HUES48 (cell line): Measurements from ENCODE around the gene LONP2.
"Not testable (repeated sequence)": the region's sequence is repeated elsewhere in the genome, so short reads cannot be mapped to it uniquely, and the experiment has no call there.

Experiments used
- H3K27ac ChIP-seq: one replicate; pipeline ENCODE4 v1.7.0; 2013; ENCODE audit warnings: low read depth, low read length, inconsistent platforms
- H3K27me3 ChIP-seq: 2 replicates; pipeline ENCODE4 v1.6.1; 2013; ENCODE audit warnings: mild to moderate bottlenecking, low read length; ENCODE audit not compliant: control insufficient read depth, insufficient read depth
- H3K36me3 ChIP-seq: 2 replicates; pipeline ENCODE4 v1.6.1; 2013; ENCODE audit warnings: low read length; ENCODE audit not compliant: control insufficient read depth, insufficient read depth
- H3K4me1 ChIP-seq: 2 replicates; pipeline ENCODE4 v1.6.1; 2013; ENCODE audit warnings: mild to moderate bottlenecking, low read length; ENCODE audit not compliant: control insufficient read depth, insufficient read depth
- H3K4me3 ChIP-seq: 2 replicates; pipeline ENCODE4 v1.5.1; 2013; ENCODE audit warnings: mild to moderate bottlenecking, low read depth, low read length
- H3K9ac ChIP-seq: 2 replicates; pipeline ENCODE4 v1.6.1; 2013; ENCODE audit warnings: mild to moderate bottlenecking, low read depth, low read length, moderate library complexity
- H3K9me3 ChIP-seq: 2 replicates; pipeline ENCODE4 v1.6.1; 2013; ENCODE audit warnings: low read length; ENCODE audit not compliant: control insufficient read depth, insufficient read depth

LONP2 gene

DNA sequence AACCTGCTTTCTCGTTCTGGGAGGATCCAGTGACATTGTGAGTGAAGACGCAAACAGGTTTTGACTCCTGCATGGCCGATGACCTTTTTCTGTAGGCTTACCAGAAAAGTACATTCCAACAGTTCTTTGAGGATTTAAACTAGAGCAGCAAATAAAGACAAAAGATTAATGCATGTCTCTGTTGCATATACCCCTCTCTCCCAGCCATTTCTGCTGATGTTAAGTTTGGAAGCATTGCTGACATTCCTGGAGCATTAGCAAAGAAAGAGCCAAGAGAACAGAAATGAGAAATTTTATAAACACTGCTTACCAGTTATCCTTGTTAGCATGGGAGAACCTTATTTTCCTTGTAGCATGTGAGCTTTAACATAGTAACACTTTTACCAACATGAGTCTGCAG lies 91.9 kb downstream of the LONP2 start:
- no peak overlapping the region for H3K9ac ChIP-seq
- peaks cover 20% of the 10 kb centered on the region; the same call in 1 of the 2 replicates for H3K36me3 ChIP-seq

DNA sequence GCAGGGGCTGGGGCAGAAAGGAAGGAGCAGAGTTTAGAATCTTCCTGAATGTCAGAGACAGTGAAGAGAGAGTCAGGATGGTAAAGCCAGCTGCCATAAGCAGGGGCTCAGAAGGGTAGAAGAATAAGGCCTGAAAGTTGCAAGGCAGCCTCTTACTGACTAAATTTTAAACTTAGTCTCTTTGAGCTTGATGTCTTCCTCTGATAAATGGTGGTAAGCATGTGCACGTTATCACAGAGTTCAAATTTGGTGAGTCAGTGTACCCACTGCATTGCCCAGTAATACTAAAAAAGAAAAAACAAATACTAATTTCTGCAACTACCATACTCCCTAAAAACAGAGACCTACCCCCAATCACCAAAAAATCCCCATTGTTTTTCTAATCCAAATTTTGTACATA lies 96.0 kb downstream of the LONP2 start:
- Histone ChIP-seq H3K27me3 (no peaks in the 10 kb centered on the region), H3K36me3 (peaks cover 22% of the 10 kb centered on the region; the same call in 1 of the 2 replicates)

More for the DNA sequence above, 91.9 kb downstream of the LONP2 start:
- Histone ChIP-seq H3K27ac (peak overlapping the region; percentile 11), H3K4me3 (no peak overlapping the region), H3K27me3 (no peaks in the 10 kb centered on the region), H3K9me3 (no peaks in the 10 kb centered on the region), H3K4me1 (peaks cover 22% of the 10 kb centered on the region)

DNA sequence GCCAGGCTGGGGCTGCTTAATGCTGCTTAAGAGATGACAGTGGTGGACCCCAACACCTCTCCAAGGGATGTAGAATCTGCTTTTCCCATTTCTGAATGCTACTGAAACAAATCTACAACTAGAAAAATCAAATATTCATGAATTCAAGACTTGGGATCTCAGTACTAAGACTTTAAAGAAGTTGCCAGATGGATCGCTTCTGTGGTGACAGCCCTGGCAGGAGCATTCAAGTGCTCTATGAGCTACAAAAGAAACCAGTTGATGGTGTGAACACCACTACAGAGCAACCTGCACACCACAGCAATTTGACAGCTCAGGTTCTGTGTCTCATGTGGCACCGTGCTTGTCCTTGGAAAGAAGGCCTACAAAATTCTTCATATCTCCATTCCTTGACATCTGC lies 98.5 kb downstream of the LONP2 start:
- Histone ChIP-seq H3K27me3 (no peaks in the 10 kb centered on the region), H3K4me3 (no peak overlapping the region), H3K36me3 (peaks cover 17% of the 10 kb centered on the region; the same call in 1 of the 2 replicates), H3K4me1 (no peaks in the 10 kb centered on the region), H3K9ac (no peak overlapping the region), H3K9me3 (no peaks in the 10 kb centered on the region), H3K27ac (no peak overlapping the region)

More for the DNA sequence above, 96.0 kb downstream of the LONP2 start:
- Histone ChIP-seq H3K9ac (no peak overlapping the region), H3K27ac (no peak overlapping the region), H3K9me3 (no peaks in the 10 kb centered on the region), H3K4me3 (no peak overlapping the region), H3K4me1 (peaks cover 13% of the 10 kb centered on the region)

DNA sequence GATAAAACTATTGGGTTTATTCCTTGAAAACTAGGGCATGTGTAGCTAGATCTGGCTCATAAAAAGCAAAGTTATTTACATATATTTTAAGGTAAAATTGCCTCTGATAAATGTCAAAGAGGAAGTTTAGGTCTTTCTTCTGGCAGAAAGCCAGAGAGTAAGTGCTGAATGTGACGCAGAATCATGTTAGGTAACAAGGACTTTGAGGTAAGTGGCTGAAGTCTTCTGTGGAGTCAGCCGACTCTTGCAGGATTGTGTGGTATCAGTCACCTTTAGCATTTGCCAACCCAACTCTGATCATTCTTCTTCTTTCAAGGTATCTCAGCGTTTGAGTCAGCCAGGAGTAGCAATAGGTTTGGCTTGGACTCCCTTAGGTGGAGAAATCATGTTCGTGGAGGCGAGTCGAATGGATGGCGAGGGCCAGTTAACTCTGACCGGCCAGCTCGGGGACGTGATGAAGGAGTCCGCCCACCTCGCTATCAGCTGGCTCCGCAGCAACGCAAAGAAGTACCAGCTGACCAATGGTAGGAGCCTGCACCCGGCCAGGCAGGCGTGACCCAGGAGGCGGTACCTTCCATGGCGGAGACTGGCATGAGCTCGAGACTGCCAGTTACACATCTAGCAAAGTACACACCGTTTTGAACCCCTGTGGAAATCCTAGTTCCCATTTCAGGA lies 103.2 kb downstream of the LONP2 start:
- Histone ChIP-seq H3K36me3 (peaks cover 34% of the 10 kb centered on the region), H3K9me3 (no peaks in the 10 kb centered on the region), H3K27ac (no peak overlapping the region), H3K9ac (no peak overlapping the region), H3K4me3 (no peak overlapping the region), H3K27me3 (no peaks in the 10 kb centered on the region), H3K4me1 (no peaks in the 10 kb centered on the region)

DNA sequence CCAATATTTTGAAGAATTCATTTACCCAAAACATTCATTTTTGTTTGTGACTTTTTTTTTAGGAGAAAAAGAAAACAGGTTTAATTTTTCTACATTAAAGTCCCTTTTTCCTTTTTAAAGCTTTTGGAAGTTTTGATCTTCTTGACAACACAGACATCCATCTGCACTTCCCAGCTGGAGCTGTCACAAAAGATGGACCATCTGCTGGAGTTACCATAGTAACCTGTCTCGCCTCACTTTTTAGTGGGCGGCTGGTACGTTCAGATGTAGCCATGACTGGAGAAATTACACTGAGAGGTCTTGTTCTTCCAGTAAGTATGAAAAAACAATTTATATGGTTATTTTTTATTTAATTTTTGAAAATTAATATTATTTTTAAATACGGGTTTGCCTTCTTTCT lies 103.9 kb downstream of the LONP2 start:
- no peak overlapping the region for H3K27ac ChIP-seq
- H3K4me1 ChIP-seq: no peaks in the 10 kb centered on the region
- H3K27me3 ChIP-seq: no peaks in the 10 kb centered on the region
- H3K9ac ChIP-seq: no peak overlapping the region
- no peaks in the 10 kb centered on the region for H3K9me3 ChIP-seq
- no peak overlapping the region for H3K4me3 ChIP-seq
- H3K36me3 ChIP-seq: peaks cover 36% of the 10 kb centered on the region

DNA sequence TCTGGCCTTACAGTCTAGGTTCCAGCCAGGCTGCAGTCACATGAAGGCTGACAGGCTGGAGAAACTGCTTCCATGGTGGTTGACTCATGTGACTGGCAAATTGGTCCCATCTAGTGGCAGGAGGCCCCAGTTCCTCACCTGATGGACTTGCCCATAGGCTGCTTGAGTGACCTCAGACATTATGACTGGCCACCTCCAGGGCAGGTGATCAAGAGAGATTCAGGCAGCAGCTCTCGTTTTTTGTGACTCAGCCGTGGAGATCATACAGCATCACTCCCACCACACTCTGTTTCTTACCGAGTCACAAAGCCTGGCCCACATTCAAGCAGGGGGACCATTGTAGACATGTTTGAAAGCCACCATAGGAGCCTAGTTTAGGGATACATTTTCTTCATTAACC lies 106.6 kb downstream of the LONP2 start:
- H3K27me3 ChIP-seq: no peaks in the 10 kb centered on the region
- no peaks in the 10 kb centered on the region for H3K9me3 ChIP-seq
- no peak overlapping the region for H3K9ac ChIP-seq
- no peak overlapping the region for H3K4me3 ChIP-seq
- no peak overlapping the region for H3K27ac ChIP-seq
- H3K36me3 ChIP-seq: peaks cover 32% of the 10 kb centered on the region
- no peaks in the 10 kb centered on the region for H3K4me1 ChIP-seq

DNA sequence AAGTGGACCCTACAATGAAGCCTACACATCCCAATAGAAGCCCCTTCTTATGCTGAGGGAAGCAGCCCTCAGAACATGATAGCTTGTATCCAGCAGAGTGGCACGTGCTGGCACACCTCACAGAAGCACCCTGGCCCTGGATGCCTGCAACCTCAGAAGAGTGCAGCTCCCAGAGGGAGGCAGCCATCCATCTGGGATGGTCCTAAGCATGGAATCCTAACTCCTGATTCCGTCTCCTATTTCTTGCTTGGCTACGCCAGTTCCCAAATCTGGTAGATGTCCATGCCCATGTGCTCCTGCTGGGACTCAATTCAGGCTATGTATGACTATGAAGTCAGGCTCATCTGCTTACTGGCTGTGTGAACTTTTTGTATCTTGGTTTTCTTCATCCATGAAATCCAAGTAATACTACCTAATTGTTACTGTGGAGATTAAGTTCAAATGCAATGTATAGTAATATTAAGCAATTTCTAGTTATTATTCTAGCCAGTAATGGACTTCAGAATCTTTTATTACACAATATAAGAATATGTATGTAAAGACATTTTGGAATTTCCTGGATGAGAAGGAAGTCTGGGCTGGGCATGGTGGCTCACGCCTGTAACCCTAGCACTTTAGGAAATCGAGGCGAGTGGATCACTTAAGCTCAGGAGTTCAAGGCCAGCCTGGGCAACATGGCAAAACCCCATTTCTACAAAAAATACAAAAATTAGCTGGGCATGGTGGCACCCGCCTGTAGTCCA lies 108.7 kb downstream of the LONP2 start:
- Histone ChIP-seq H3K4me1 (no peaks in the 10 kb centered on the region), H3K36me3 (peaks cover 36% of the 10 kb centered on the region), H3K27me3 (no peaks in the 10 kb centered on the region), H3K27ac (no peak overlapping the region), H3K9me3 (no peaks in the 10 kb centered on the region), H3K9ac (no peak overlapping the region), H3K4me3 (no peak overlapping the region)

DNA sequence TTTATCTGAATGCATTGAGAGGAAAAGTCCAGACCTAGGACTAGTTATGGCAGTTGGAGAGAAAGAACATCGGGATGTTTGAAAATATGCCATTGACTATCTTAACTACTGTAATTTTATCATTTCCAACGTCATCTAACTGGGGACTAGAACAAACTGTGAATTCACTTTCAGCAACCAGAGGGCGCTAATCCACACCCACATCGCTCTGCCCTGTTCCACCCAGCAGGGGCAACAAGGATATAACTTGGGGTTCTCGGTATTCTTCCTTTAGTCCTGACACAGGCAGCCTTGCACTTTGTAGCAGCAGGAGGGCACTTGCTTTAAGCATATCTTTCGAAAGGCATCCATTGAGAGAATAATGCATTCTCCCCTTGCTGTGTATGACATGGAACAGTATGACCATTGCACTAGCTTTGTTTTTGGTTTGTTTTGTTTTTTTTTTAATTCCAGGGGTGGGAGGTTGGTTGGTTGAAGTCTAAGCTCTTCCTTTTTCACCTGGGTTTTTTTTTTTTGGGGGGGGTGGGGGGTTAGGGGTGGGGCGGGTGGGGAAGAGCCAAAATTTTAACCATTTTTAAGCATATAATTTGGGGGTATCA lies 109.6 kb downstream of the LONP2 start:
- H3K27me3 ChIP-seq: no peaks in the 10 kb centered on the region
- no peak overlapping the region for H3K4me3 ChIP-seq
- H3K9me3 ChIP-seq: no peaks in the 10 kb centered on the region
- no peak overlapping the region for H3K9ac ChIP-seq
- peaks cover 36% of the 10 kb centered on the region for H3K36me3 ChIP-seq
- H3K4me1 ChIP-seq: no peaks in the 10 kb centered on the region
- no peak overlapping the region for H3K27ac ChIP-seq

DNA sequence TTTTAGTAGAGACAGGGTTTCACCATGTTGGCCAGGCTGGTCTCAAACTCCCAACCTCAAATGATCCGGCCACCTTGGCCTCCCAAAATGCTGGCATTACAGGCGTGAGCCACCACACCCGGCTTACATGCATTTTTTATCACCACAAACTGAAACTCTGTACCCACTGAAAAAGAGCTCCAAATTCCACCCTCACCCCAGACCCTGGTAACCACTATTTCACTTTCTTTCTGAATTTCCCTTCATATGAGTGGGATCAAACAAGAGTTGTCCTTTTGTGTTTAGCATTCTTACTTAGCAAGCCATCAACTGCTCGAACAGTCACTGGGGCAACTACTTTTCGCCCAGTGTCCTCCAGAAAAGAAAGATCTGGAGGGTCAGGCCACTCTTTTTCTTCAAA lies 110.3 kb downstream of the LONP2 start:
- H3K36me3 ChIP-seq: peaks cover 36% of the 10 kb centered on the region
- not testable (repeated sequence) for H3K27ac ChIP-seq

DNA sequence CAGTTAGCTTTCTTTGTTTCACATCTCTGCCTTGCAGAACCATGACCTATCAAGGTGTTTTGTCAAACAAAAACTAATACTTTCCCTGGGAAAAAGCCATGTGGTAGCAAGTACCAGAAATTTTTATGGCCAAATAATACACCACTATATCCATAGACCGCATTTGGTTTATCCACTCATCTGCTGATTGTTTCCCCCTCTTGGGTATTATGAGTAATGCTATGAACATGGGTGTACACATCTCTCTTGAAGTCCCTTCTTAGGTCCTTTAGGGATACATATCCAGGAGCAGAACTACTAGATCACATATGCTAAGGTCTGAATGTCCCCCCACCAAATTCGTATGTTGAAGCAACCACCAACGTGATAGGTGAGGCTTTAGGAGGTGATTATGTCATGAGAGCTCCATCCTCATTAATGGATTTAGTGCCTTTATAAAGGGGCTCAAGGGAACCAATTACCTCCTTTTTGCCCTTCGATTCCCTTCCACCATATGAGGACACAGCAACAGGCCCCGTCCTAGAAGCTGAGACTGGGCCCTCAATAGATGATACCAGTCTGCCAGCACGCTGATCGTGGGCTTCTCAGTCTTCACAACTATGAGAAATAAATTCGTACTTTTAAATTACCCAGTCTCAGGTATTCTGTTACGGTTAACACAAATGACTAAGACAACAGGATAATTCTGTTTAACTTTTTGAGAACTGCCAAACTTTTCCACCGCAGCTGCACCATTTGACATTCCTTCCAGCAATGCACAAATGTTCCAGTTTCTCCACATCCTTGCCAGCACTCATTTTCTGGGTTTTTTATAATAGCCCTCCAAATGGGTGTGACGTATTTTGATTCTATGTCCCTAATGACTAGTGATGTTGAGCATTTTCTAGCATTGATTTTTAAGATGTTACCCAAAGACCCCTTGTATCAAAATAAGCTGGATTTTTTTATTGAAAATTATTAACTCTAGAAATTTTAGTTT lies 111.1 kb downstream of the LONP2 start:
- no peak overlapping the region for H3K27ac ChIP-seq
- no peaks in the 10 kb centered on the region for H3K4me1 ChIP-seq
- H3K4me3 ChIP-seq: no peak overlapping the region
- no peak overlapping the region for H3K9ac ChIP-seq
- H3K36me3 ChIP-seq: peaks cover 29% of the 10 kb centered on the region
- no peaks in the 10 kb centered on the region for H3K9me3 ChIP-seq
- H3K27me3 ChIP-seq: no peaks in the 10 kb centered on the region

More for the DNA sequence above, 110.3 kb downstream of the LONP2 start:
- H3K4me3 ChIP-seq, H3K27me3 ChIP-seq, H3K9ac ChIP-seq, H3K9me3 ChIP-seq, H3K4me1 ChIP-seq: not testable (repeated sequence)
